Ishikawa (cell line): ENCODE measurements around the gene TMEM183A.

Source experiments
- CEBPB ChIP-seq: IDR thresholded peaks from 2 replicates; pipeline ENCODE4 v1.6.1; 2012
- CREB1 ChIP-seq: IDR thresholded peaks from 2 replicates; pipeline ENCODE4 v1.6.1; 2012; ENCODE audit warnings: low read depth
- EGR1 ChIP-seq: IDR thresholded peaks from 2 replicates; pipeline ENCODE4 v1.6.1; 2012
- EP300 ChIP-seq: IDR thresholded peaks from 2 replicates; pipeline ENCODE4 v1.6.1; 2012; ENCODE audit warnings: borderline replicate concordance
- FOXM1 ChIP-seq: IDR thresholded peaks from 2 replicates; pipeline ENCODE4 v1.6.1; 2012; ENCODE audit warnings: low read depth, borderline replicate concordance
- MAX ChIP-seq: IDR thresholded peaks from 2 replicates; pipeline ENCODE4 v1.6.1; 2012
- NFIC ChIP-seq: IDR thresholded peaks from 2 replicates; pipeline ENCODE4 v1.6.1; 2012
- RAD21 ChIP-seq: IDR thresholded peaks from 2 replicates; pipeline ENCODE4 v1.6.1; 2012; ENCODE audit warnings: low read depth
- REST ChIP-seq: IDR thresholded peaks from 2 replicates; pipeline ENCODE4 v1.6.1; 2012; ENCODE audit warnings: low read depth, mild to moderate bottlenecking
- TAF1 ChIP-seq: IDR thresholded peaks from 2 replicates; pipeline ENCODE4 v1.6.1; 2012; ENCODE audit warnings: low read depth, mild to moderate bottlenecking
- TCF12 ChIP-seq: IDR thresholded peaks from 2 replicates; pipeline ENCODE4 v1.6.1; 2012; ENCODE audit warnings: low read depth
- TEAD4 ChIP-seq: IDR thresholded peaks from 2 replicates; pipeline ENCODE4 v1.6.1; 2012
- YY1 ChIP-seq: IDR thresholded peaks from 2 replicates; pipeline ENCODE4 v1.6.1; 2012; ENCODE audit warnings: low read depth
- ZBTB7A ChIP-seq: IDR thresholded peaks from 2 replicates; pipeline ENCODE4 v1.6.1; 2012; ENCODE audit warnings: low read depth
- TF ChIP-seq, protein P1 (sequence below): IDR thresholded peaks from 2 replicates; pipeline ENCODE4 v1.6.1; 2012

TMEM183A gene

DNA sequence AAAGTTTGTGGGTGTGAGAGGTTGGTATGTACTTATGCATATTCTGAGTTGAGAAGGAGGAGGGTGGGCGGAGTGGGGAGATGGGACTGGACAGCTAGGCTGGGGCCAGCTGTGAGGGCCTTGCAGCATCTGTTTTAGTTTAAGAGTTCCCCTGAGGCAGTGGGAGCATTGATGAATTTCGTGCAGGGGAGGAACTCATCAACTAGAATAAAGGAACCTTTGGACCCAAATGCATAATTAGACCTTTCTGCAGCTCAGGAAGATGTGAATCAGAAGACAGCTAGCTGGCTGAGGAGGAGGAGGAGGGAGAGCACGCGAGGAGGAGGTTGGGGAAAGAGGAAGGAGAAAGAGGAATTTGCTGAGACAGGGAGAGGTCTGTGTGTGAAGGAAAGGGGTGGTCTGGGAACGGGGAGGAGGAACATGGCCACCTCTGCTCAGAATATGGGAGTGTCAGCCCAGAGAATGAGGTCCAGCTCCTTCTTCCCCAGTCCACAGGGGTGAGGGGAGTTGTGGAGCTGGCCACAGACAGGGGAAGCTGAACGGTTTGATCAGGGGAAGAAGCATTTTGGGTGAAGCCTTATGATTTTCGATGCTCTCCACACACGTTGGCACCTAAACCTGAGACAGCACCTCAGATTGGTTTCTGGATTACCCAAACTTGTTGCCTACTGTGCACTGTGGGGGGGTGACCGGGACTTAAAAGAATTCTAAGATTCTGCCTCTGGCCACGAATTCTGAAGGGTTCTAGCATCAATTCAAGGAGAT lies 50.9 kb downstream of the TMEM183A start:
- TF ChIP-seq CREB1 (no peak), CEBPB (no peak), YY1 (no peak), EGR1 (no peak), NFIC (no peak), FOXM1 (no peak), TEAD4 (no peak), MAX (no peak)

- TF ChIP-seq EP300 (no peak), RAD21 (no peak), ZBTB7A (no peak), MAX (no peak), CEBPB (no peak), CREB1 (no peak), TCF12 (no peak), NFIC (no peak), EGR1 (no peak), TAF1 (no peak), FOXM1 (no peak), YY1 (no peak), REST (no peak), TEAD4 (no peak)
- TF ChIP-seq, protein P1, sequence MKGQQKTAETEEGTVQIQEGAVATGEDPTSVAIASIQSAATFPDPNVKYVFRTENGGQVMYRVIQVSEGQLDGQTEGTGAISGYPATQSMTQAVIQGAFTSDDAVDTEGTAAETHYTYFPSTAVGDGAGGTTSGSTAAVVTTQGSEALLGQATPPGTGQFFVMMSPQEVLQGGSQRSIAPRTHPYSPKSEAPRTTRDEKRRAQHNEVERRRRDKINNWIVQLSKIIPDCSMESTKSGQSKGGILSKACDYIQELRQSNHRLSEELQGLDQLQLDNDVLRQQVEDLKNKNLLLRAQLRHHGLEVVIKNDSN = no peak
These were observed 51.4 kb downstream of the TMEM183A start for GRCh38 chr1:203058676-203058935.

DNA sequence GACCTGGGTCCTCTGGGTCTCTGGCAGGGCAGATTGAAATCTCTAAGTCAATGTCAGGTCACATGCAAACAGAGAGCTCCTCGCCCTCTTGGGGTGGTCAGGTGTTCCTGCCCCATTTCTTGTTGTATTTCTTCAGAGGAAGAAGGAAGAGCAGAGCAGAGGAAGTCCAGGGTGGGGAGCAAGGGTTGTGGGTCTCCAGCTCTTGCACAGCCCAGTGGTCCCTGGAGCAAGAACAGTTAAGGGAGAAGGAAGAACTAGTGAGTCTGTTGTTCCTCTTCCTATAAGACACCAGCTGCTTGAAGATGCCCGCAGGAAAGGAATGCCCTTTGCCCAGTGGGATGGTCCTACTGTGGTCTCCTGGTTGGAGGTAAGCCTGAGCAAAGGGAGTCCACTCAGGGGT lies 52.3 kb downstream of the TMEM183A start:
- TF ChIP-seq YY1 = no peak
- no peak for TF ChIP-seq TCF12
- no peak for TF ChIP-seq FOXM1
- TF ChIP-seq, protein P1 = no peak
- no peak for TF ChIP-seq ZBTB7A

DNA sequence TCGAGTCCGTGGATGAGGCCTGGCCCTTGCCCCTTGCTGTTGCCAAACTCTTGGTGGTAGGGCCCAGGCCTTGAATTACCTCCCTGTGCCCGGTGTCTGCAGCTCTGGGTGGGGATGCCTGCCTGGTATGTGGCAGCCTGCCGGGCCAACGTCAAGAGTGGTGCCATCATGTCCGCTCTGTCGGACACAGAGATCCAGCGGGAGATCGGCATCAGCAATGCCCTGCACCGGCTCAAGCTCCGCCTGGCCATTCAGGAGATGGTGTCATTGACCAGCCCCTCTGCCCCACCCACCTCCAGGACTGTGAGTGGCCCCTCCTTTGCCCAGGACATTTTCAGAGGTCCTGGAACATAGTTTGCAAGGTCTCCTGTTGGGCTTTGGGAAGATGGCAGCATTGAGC lies 52.9 kb downstream of the TMEM183A start:
- TF ChIP-seq EP300 (no peak), TAF1 (no peak), ZBTB7A (no peak), TEAD4 (no peak), CEBPB (no peak), TCF12 (no peak), RAD21 (no peak), REST (no peak), NFIC (no peak), MAX (no peak), CREB1 (no peak), YY1 (no peak), FOXM1 (no peak), EGR1 (no peak)
- TF ChIP-seq, protein P1 = no peak

DNA sequence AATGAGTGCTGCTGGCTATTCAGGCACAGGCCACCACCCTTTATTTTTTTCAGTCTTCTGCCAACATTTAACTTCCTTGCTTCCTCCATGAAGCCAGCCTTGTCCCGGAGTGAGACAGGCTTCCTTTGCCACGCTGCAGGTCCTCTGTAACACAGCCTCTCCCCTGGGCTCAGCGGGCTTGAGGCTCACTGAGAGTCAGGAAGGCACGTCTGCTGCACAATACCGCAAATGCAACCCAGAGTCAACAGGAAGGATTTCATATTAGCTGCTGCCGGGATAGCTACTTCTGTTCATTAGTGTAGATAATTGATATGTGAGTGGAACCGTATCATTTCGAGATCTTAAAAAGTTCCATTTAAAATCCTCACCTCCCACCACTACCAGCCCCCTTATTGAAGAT lies 56.1 kb downstream of the TMEM183A start:
- TF ChIP-seq NFIC = no peak
- no peak for TF ChIP-seq TAF1
- TF ChIP-seq ZBTB7A = no peak
- TF ChIP-seq CREB1 = no peak
- no peak for TF ChIP-seq YY1
- no peak for TF ChIP-seq EP300
- no peak for TF ChIP-seq TEAD4
- no peak for TF ChIP-seq CEBPB
- TF ChIP-seq FOXM1 = no peak
- no peak for TF ChIP-seq REST
